GM12878 (cell line): Measurements from ENCODE around the gene ARF3. TPM values are rescaled to one million over a fixed set of nuclear protein-coding genes. Genes with fewer than 3 reads are reported as not detected.

ENCODE experiments used
- ATAC-seq: fragments of 200-7000 bp; cut with Tn5 transposase; 3 replicates; pipeline ENCODE4 v1.9.1; 2020; ENCODE audit warnings: mild to moderate bottlenecking, moderate library complexity
- BruUV-seq: library from RNA; stranded (reverse); fragments of 400-500 nt; replicated peaks from 2 replicates; lab custom pipeline; 2021; lab: Mats Ljungman, UMichigan
- CTCF ChIA-PET: fragments of 300-600 bp; sonication (Branson Sonifier 250); formaldehyde crosslinking; extraction: SDS; loops from one replicate; lab custom pipeline; 2021; ENCODE audit warnings: inconsistent platforms; lab: Yijun Ruan, JAX
- POLR2A ChIA-PET: fragments of 350-600 bp; formaldehyde crosslinking; extraction: SDS; loops from one replicate; lab custom pipeline; 2021; ENCODE audit warnings: inconsistent platforms; lab: Charles Lee
- RAD21 ChIA-PET: fragments of 300-600 bp; sonication (Branson Sonifier 250); formaldehyde crosslinking; loops from one replicate; lab custom pipeline; 2023; ENCODE audit warnings: antibody characterized with exemption; ENCODE audit not compliant: unreplicated experiment; lab: Charles Lee
- SMC1A ChIA-PET: fragments of 300-600 bp; sonication (Branson Sonifier 250); formaldehyde crosslinking; loops from one replicate; lab custom pipeline; 2023; ENCODE audit not compliant: unreplicated experiment, uncharacterized antibody; lab: Charles Lee
- DNase-seq: peaks from one replicate; pipeline ENCODE4 v3.0.0-alpha.2; 2011; ENCODE audit warnings: low read depth, low spot score
- FAIRE-seq: peaks from 3 replicates; lab custom pipeline; 2011; peaks lifted over from hg19 to GRCh38; lab: Jason Lieb, UNC
- H2AFZ ChIP-seq: 2 replicates; pipeline ENCODE4 v1.6.0; 2011; ENCODE audit warnings: low read depth, low read length, control low read depth; ENCODE audit not compliant: control insufficient read depth
- H3K27ac ChIP-seq: 2 replicates; pipeline ENCODE4 v1.5.1; 2011; ENCODE audit warnings: control low read depth; ENCODE audit not compliant: control insufficient read depth, insufficient read depth
- H3K27me3 ChIP-seq, 2 experiments: replicated peaks in 1 of 2; 2 replicates each; pipeline versions ENCODE4 v1.6.0 to v1.6.1; 2011; ENCODE audit warnings: low read length in 1 of 2; ENCODE audit not compliant: control insufficient read depth in 2 of 2, insufficient read depth in 2 of 2
- H3K36me3 ChIP-seq, 2 experiments: 2 replicates each; pipeline ENCODE4 v1.5.1; 2011; ENCODE audit warnings: low read length in 1 of 2; ENCODE audit not compliant: control insufficient read depth in 2 of 2, insufficient read depth in 2 of 2
- H3K4me1 ChIP-seq: 2 replicates; pipeline ENCODE4 v1.6.1; 2011; ENCODE audit warnings: mild to moderate bottlenecking, low read length, moderate library complexity, mixed read lengths; ENCODE audit not compliant: control insufficient read depth, insufficient read depth
- H3K4me2 ChIP-seq: 2 replicates; pipeline ENCODE4 v1.6.0; 2011; ENCODE audit warnings: control low read depth; ENCODE audit not compliant: control insufficient read depth, insufficient read depth
- H3K4me3 ChIP-seq: fragments of 200-600 bp; sonication (generic); 2 replicates; pipeline ENCODE4 v1.5.1; 2016
- H3K79me2 ChIP-seq: 2 replicates; pipeline ENCODE4 v1.6.0; 2011; ENCODE audit warnings: low read length; ENCODE audit not compliant: control insufficient read depth, insufficient read depth
- H3K9ac ChIP-seq: 2 replicates; pipeline ENCODE4 v1.8.0; 2011; ENCODE audit warnings: low read length, control low read depth, mixed read lengths; ENCODE audit not compliant: control insufficient read depth, insufficient read depth
- H3K9me3 ChIP-seq: replicated peaks from 3 replicates; pipeline ENCODE4 v1.5.1; 2011; ENCODE audit warnings: mild to moderate bottlenecking, low read length; ENCODE audit not compliant: control insufficient read depth, insufficient read depth
- H4K20me1 ChIP-seq: 2 replicates; pipeline ENCODE4 v1.6.0; 2011; ENCODE audit not compliant: control insufficient read depth, insufficient read depth
- BCLAF1 ChIP-seq: fragments of 450-650 bp; IDR thresholded peaks from 2 replicates; pipeline ENCODE4 v1.6.1; 2017; ENCODE audit warnings: antibody characterized with exemption, mild to moderate bottlenecking, moderate library complexity
- E2F4 ChIP-seq: IDR thresholded peaks from 2 replicates; pipeline ENCODE4 v1.6.1; 2012; ENCODE audit warnings: low read depth, low read length, improper control_type of control experiment
- HDAC6 ChIP-seq: fragments of 200-600 bp; sonication (generic); IDR thresholded peaks from one replicate; pipeline ENCODE4 v1.8.0; 2017; ENCODE audit warnings: antibody characterized with exemption; ENCODE audit not compliant: unreplicated experiment
- KAT2A ChIP-seq: conservative IDR thresholded peaks from 2 replicates; pipeline ENCODE4 v1.6.1; 2011; ENCODE audit warnings: low read depth, low read length; ENCODE audit not compliant: control insufficient read depth
- MAX ChIP-seq: IDR thresholded peaks from 2 replicates; pipeline ENCODE4 v1.6.1; 2012; ENCODE audit warnings: low read depth, low read length, improper control_type of control experiment
- MTA3 ChIP-seq: IDR thresholded peaks from 2 replicates; pipeline ENCODE4 v1.6.1; 2012; ENCODE audit warnings: low read length, inconsistent platforms, borderline replicate concordance
- NR2C1 ChIP-seq: fragments of 450-650 bp; IDR thresholded peaks from 2 replicates; pipeline ENCODE4 v1.6.1; 2017; ENCODE audit warnings: antibody characterized with exemption, mild to moderate bottlenecking, moderate library complexity
- POLR2AphosphoS2 ChIP-seq: IDR thresholded peaks from 2 replicates; pipeline ENCODE4 v1.6.1; 2011; ENCODE audit warnings: low read depth, mild to moderate bottlenecking, low read length, improper control_type of control experiment, moderate library complexity
- RFX5 ChIP-seq: IDR thresholded peaks from 2 replicates; pipeline ENCODE4 v1.6.1; 2011; ENCODE audit warnings: low read depth, low read length, improper control_type of control experiment
- SKIL ChIP-seq: fragments of 450-650 bp; IDR thresholded peaks from 2 replicates; pipeline ENCODE4 v1.6.1; 2017; ENCODE audit warnings: mild to moderate bottlenecking, low read depth, inconsistent platforms; ENCODE audit not compliant: poor library complexity, severe bottlenecking
- SMARCA5 ChIP-seq: fragments of 450-650 bp; IDR thresholded peaks from 2 replicates; pipeline ENCODE4 v1.6.1; 2017; ENCODE audit warnings: mild to moderate bottlenecking
- SRF ChIP-seq, 2 experiments: IDR thresholded peaks; 2 replicates each; pipeline ENCODE4 v1.6.1; 2011; ENCODE audit warnings: low read depth in 2 of 2, low read length in 2 of 2, mild to moderate bottlenecking in 1 of 2, moderate library complexity in 1 of 2
- SUZ12 ChIP-seq: fragments of 200-600 bp; sonication (generic); IDR thresholded peaks from one replicate; pipeline ENCODE4 v1.6.1; 2018; ENCODE audit warnings: antibody characterized with exemption, mild to moderate bottlenecking; ENCODE audit not compliant: unreplicated experiment
- TCF7 ChIP-seq: IDR thresholded peaks from 2 replicates; pipeline ENCODE4 v1.6.1; 2014; ENCODE audit warnings: antibody characterized with exemption, borderline replicate concordance
- WGBS: methylation state at CpG from one replicate; pipeline ENCODE4 v1.1.6; 2016; ENCODE audit warnings: low lambda C conversion rate; ENCODE audit not compliant: insufficient replicate concordance, insufficient coverage; ENCODE audit errors: missing lambda C conversion rate; 5-methylcytosine and 5-hydroxymethylcytosine counted together
- in situ Hi-C: fragments of 300-500 bp; cut with MboI; formaldehyde crosslinking; loops from 9 replicates; pipeline ENCODE4 v1.14.3; 2018; ENCODE audit warnings: mixed read lengths
- intact Hi-C: fragments of 100-400 bp; cut with micrococcal nuclease; formaldehyde crosslinking; loops from one replicate; pipeline ENCODE4 v1.14.2; 2022; ENCODE audit not compliant: unreplicated experiment
- polyA plus RNA-seq, 11 experiments: library from polyadenylated mRNA; depleted of rRNA in 4 of 11; unstranded in 6 of 11; stranded (reverse) in 5 of 11; fragments of >200 nt; fragmentation: Nextera tagmentation in 4 of 11; fragmentation: Illumina TruSeq in 1 of 11; extraction: Ambion mirVana in 4 of 11; extraction: Trizol in 1 of 11; gene quantifications; 1 replicate in 1 of 11; 2 replicates in 10 of 11; pipeline versions ENCODE4 v1.2.1 to v1.2.3, GENCODE V29; 2011 to 2016; ENCODE audit warnings: inconsistent platforms in 2 of 11, missing spikeins in 2 of 11, low read depth in 1 of 11
- total RNA-seq, 4 experiments: library from RNA; depleted of rRNA in 3 of 4; stranded (reverse); fragments of >200 nt in 3 of 4; fragmentation: Illumina TruSeq in 1 of 4; extraction: Trizol in 1 of 4; gene quantifications; 2 replicates each; pipeline versions ENCODE4 v1.2.1 to v1.2.3, GENCODE V29; 2013 to 2021
- TF ChIP-seq, protein P1 (sequence below): IDR thresholded peaks from 2 replicates; pipeline ENCODE4 v1.6.1; 2011; ENCODE audit warnings: borderline replicate concordance, low read depth, mild to moderate bottlenecking, moderate library complexity, mixed read lengths, low read length; ENCODE audit not compliant: insufficient read depth; ENCODE audit errors: extremely low read length

The ARF3 gene
- total and polyA plus RNA-seq, 10 of the 15 experiments (the other 5 are each of a cell fraction or from before 2014, with no cell fraction given), result 8.7 to 263 (median 74.4) TPM

- no peaks in the 10 kb centered on the region for H3K79me2 ChIP-seq
- peaks cover 34 to 37% of the 10 kb centered on the region in 2 experiments for H3K27me3 ChIP-seq
- peak within 1 kb of the TSS; percentile 61; the same call in 1 of the 2 replicates for H3K4me3 ChIP-seq
- ChIA-PET CTCF (interaction anchor here (0.9 to 9.5 kb wide), 21 partner anchors 8 to 128 kb away, joined by 3 to 106 read pairs (median 5); partner anchors contain the start of genes ARF3, DDX23 and FKBP11), RAD21 (interaction anchor here (0.8 to 3.4 kb wide), 10 partner anchors 9 to 126 kb away, joined by 3 to 22 read pairs (median 6); partner anchors contain the start of genes ARF3 and DDX23), SMC1A (interaction anchor here (1.6 to 2.9 kb wide), 5 partner anchors 10 to 126 kb away, joined by 6 to 17 read pairs (median 7); partner anchors contain the start of genes DDX23 and FKBP11), POLR2A (interaction anchor here (0.7 to 1.8 kb wide), 8 partner anchors 10 to 153 kb away, joined by 3 to 12 read pairs (median 4); partner anchors contain the start of genes ARF3, DDX23, FKBP11 and TUBA1B)
- in situ Hi-C loops (no loop called here), intact Hi-C loops (loop anchor here (2.0 kb wide), 1 partner anchor 54 kb away; the partner anchor contains the start of gene FKBP11)
- ATAC-seq (peak; percentile 51), DNase-seq (no peak), FAIRE-seq (no peak)
- H3K9me3 ChIP-seq, result no peaks in the 10 kb centered on the region
- WGBS, result 2% methylated on average over 29 of the region's 45 CpGs
- H4K20me1 ChIP-seq, result no peaks in the 10 kb centered on the region; the same call in 1 of the 2 replicates
- H3K27ac ChIP-seq, result no peak within 1 kb of the TSS
- H3K36me3 ChIP-seq, result no peaks in the 10 kb centered on the region
- no peak within 1 kb of the TSS for H3K9ac ChIP-seq
- H3K4me1 ChIP-seq, result peaks cover 34% of the 10 kb centered on the region
- no TSS peak for BruUV-seq
- H2AFZ ChIP-seq, result peak within 1 kb of the TSS; percentile 63
- peak within 1 kb of the TSS; percentile 36 for H3K4me2 ChIP-seq
- TF ChIP-seq TCF7 (no peak), KAT2A (no peak), POLR2AphosphoS2 (no peak), HDAC6 (peak; percentile 76), SMARCA5 (0 out of 2 replicates have a peak, but pooled peaks have one; percentile 9), MTA3 (no peak), SUZ12 (peak; percentile 58), RFX5 (no peak), MAX (no peak), NR2C1 (no peak), BCLAF1 (no peak), SKIL (no peak), SRF (IDR thresholded peaks at IDR 0.05; ENCODE audit: low read depth in 2 of 2, low read length in 2 of 2) (no peak), E2F4 (no peak)
- TF ChIP-seq, protein P1, sequence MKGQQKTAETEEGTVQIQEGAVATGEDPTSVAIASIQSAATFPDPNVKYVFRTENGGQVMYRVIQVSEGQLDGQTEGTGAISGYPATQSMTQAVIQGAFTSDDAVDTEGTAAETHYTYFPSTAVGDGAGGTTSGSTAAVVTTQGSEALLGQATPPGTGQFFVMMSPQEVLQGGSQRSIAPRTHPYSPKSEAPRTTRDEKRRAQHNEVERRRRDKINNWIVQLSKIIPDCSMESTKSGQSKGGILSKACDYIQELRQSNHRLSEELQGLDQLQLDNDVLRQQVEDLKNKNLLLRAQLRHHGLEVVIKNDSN, result no peak
Observed at GRCh38 chr12:48978291-48978740, 21.0 kb upstream of the ARF3 start, which contains the start of gene WNT1. Gene WNT1 (plus strand): TSS chr12:48978322. CDS start chr12:48978651, 329 bp downstream.
